GM18873 (cell line): Measurements from ENCODE around the gene CEP170B.
"Not testable (repeated sequence)": the region's sequence is repeated elsewhere in the genome, so short reads cannot be mapped to it uniquely, and the experiment has no call there.

ENCODE experiments used
- ATAC-seq: cut with Tn5 transposase; IDR thresholded peaks from one replicate; pipeline ENCODE4 v1.9.1; 2021; ENCODE audit warnings: mild to moderate bottlenecking, moderate library complexity, moderate number of reproducible peaks; ENCODE audit not compliant: unreplicated experiment, low FRiP score

The CEP170B gene

GRCh38 chr14:104865081-104865630 is at the start of gene CEP170B:
Gene CEP170B, plus strand, starts transcription at chr14:104865268. Its CDS starts 3,183 bp downstream, at chr14:104868451.
- ATAC-seq: no peak

DNA sequence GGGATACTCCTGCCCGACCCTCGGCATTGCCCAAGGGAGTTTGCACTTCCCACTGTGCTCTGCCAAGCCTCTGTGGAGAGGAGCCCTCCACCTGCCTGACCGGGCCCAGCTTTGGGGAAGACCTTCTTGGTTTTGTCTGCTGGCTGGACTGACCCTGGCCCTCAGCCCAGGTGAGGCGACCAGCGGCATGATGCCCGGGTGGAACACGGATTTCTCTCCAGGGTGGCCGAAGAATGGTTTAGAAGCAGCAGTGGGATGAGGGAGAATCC is 48.5 kb upstream of the CEP170B start:
- ATAC-seq: no peak

GRCh38 chr14:104817930-104818713 is 46.9 kb upstream of the CEP170B start:
- ATAC-seq: no peak

DNA sequence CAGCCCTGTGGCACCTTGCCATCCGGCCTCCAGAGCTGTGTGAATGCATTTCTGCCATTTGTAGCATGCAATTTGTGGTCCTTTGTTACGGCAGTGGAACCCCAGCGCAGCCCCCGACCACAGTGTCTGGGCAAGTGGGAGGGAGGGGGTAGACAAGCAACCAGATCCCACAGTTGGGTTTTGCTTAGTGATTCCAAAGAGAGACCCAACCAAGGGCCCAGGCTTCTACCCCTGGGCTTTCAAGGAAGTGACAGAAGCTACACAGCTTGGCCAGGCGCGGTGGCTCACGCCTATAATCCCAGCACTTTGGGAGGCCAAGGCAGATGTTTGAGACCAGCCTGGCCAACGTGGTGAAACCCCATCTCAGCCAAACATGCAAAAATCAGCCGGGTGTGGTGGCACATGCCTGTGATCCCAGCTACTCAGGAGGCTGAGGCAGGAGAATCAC is 46.3 kb upstream of the CEP170B start:
- no peak for ATAC-seq

DNA sequence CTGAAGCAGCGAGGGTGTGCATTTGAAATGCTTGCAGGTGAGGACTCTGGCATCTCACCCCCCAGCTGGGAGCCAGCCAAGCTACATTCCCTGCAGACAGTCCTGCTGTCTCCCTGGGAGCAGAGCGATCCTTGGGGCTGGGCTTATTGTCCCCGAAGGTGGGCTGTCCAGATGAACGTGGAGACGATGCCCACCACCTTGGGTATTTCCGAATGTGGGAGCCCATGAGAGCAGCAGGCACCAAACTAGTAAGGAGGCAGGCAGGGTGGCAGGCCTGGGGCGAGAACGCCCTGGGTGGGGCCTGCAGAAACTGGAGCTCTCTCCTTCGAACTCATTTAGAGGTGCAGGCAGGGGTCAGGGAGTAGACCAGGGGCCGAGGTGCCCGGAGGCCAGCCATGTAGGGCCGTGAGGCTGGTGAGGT is 45.7 kb upstream of the CEP170B start:
- ATAC-seq: no peak

DNA sequence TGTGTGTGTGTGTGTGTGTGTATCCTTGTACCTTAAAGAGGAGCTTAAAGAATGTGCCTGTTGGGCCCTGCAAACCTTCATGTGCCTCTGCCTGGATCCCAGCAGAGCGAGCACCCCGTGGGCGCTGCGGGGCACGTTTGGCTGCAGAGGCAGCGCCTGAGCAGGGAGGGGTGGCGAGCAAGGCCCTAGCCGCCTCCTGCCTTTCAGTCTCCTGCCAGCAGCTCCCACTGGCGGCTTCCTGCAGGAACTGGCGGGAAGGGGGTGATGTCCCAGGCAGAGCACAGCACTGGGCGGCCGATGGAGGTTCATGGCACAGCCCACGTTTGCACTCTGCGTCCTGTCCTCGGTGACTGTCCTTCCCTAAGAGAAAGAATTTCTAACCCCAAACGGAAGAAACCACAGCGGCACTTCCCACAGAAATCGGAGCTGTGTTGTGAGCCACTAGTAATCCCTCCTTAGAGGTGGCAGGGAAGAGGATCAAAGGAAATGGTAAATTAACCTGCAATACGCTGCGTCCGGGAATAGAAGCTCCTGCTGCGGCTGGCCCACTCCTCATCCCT is 44.3 kb upstream of the CEP170B start:
- ATAC-seq: no peak

DNA sequence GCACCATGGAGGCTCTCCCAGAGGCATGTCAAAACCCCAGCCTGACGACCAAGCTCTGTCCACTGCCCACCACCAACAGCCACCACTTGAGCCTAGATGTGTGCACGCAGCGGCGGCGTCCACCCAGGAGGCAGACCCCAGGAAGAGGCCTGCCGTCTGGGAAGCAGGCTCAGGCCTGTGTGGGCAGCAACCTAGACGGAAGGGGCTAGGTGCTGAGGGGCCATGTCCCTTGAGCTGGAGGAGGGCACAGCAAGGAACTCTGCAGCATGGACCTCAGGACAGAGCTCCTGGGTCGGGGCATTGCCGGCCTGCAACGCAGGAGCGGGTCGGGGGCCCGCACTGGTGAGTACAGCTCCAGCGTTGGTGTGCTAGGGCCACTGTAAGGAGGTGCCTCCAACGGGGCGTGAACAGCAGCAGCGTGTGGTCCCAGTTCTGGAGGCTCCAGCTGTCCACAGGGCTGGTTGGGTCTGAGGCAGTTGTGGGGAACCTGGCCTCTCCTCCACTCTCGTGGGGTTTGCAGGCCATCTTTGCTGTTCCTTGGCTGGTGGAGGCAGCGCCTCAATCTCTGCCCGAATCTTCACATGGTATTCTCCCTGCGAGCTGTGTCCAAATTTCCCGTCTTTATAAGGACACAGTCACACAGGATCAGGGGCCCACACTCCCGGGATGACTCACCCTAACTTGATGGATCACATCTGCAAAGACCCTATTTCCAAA is 43.7 kb upstream of the CEP170B start:
- ATAC-seq: no peak

DNA sequence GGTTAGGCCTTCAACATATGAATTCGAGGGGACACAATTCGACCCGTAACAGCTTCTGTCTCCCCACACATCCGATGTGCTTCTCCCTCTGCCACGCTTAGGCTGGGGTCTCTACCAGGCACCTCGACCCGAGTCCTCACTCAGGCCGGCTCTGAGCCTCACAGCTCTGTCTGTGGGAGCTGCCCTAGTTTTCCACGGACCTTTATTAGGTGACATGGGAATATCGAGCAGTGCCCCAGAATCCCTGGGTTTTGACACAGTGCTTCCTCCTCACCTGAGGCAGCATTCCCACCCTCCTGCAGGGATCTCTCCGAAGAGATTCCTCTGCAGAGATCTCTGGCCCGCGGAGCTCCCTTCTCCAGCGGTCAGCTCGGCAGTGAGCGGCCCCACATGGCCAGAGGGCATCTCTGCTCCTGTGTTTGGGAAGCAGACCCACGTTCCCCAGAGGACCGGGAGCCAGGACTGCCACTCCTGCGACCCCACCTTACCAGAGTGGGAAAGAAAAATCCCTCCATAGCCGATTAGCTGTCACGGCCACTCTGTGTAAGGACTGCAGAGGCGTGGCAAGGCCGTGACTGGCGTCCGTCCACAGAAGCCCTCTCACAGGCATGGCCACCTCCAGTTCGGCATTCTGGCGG is 43.0 kb upstream of the CEP170B start:
- ATAC-seq: no peak

- ATAC-seq: no peak
Measured at GRCh38 chr14:104822821-104823615, 42.0 kb upstream of the CEP170B start.

DNA sequence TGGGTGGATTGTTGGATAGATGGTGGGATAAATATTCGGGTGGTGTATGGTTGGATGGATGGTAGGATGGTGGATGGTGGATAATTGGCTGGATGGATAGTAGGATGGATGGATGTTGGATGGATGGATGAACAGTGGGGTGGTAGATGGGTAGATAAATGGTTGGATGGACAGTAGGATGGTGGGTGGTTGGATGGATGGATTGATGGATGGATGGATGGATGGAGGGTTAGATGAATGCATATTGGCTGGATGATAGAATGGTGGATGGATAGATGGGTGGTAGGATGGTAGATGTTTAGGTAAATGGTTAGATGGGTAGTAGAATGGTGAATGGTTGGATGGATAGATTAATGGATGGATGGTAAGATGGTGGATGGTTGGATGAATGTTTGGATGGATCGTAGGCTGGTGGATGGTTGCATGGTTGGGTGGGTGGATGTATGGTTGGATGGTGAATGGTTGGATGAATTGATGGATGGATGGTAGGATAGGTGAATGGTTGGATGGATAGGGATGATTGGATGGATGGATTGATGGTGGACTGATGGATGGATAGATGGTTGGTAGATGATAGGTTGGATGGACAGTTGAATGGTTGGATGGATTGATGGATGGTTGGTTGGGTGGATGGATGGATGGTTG is 40.6 kb upstream of the CEP170B start:
- ATAC-seq: no peak

DNA sequence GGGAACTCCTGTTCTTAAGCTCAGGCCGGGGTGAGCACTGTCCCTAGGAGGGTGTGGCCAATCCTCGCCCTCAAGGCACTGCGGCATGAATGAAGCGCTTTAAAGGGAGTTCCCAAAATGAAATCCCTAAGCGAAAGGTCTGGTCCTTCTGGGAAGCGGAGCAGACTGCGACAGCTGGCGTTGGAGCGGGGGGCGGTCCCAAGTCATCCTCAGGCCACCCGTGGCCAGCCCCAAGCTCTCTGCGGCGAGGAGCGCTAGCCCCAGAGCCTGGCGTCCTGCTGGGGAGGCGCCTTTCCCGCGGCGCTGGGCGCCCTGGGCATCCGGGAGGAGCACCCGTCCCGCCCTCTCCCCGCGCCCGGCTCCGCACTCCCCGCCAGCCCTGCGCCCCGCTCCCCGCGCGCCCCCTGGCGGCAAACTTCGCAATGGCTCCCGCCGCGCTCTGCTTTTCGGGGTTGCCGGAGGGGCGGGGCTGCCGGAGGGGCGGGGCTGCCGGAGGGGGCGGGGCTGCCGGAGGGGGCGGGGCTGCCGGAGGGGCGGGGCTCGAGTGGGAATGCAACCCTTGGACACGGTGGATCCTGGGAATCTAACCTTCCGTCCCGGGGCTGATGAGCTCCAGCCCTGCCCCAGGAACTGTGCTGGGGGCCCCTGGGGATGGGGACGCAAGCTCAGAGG is 38.7 kb upstream of the CEP170B start:
- ATAC-seq: no peak

DNA sequence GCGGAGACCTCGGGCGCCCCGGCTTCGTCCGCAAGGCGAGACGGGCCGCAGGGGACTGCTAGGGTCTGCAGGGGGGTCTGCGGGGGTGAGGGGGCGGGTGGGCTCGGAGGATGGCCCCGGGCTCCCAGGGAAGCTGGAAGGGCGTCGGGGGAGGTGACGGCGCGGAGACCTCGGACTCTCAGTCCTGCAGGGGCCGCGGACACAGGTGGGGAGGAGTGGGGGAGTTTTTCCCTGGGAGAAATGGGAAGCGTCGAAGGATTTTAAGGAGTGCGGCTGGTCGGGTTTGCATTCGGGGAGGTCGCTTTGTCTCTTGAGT is 38.2 kb upstream of the CEP170B start:
- ATAC-seq: no peak

- ATAC-seq: no peak
Measured at GRCh38 chr14:104827177-104828055, 37.7 kb upstream of the CEP170B start.

- ATAC-seq: no peak
Measured at GRCh38 chr14:104830781-104831180, 34.3 kb upstream of the CEP170B start.

DNA sequence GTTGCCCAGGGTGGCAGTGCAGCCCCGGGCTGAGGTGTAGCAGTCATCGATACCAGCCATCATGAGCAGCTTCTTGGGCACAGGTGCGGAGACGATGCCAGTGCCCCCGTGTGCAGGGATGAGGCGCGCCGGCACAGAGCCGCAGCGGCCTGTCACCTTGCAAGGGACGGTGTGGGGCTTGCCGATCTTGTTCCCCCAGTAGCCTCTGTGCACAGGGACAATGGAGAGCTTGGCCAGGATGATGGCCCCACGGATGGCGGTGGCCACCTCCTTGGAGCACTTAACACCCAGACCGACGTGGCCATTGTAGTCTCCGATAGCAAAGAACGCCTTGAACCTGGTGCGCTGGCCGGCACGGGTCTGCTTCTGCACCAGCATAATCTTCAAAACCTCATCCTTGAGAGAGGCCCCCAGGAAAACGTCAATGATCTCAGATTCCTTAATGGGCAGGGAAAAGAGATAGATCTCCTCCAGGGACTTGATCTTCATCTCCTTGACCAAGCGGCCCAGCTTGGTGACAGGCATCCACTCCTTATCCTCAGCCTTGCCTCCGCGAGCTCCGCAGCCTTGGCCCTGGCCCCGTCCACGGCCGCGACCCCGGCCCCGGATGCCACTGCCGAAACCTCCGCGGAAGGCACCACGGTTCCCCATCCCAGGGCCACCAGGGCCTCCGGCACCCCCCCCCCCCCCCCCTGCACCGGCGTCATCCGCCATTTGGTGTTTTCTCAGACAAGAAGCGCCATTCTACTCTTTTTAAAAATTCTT is 28.7 kb upstream of the CEP170B start:
- ATAC-seq: not testable (repeated sequence)

DNA sequence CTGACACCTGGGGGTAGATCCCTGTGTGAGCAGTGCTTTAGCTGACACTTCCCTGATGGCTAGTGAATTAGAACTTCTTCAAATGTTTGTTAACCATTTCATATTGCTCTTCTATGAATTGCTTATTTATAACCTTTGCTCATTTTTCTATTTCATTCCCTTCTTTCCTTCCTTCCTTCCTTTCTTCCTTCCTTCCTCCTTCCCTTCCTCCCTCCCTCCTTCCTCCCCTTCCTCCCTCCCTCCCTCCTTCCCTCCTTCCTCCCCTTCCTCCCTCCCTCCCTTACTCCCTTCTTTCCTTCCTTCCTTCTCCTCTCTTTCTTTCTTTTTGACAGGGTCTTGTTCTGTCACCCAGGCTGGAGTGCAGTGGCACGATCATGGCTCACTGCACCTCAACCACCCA is 23.3 kb upstream of the CEP170B start:
- ATAC-seq: no peak

DNA sequence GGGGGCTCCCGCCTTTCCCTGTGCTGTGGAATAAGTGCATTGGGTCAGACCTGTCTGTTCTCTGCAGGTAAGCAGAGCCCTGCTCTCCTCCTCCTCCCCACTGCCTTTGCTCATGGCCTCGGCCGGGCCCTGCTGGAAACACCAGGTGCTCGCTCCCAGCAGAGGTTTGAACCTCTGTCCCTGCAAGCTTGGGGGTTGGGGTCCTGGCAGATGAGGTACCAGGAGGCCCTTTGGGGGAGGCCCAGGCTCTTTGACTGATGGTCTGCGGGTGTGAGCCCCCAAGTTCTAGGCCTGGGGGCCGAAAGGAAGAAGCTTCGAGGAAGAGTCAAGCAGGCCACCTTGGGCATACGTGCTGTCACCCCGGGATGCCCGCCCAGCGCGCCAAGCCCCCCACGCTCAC is 22.1 kb upstream of the CEP170B start:
- ATAC-seq: no peak
